ENCODE measurements around the gene XYLT1. TPM values are rescaled to one million over a fixed set of nuclear protein-coding genes. Genes with fewer than 3 reads are reported as not detected.

The XYLT1 gene
- total RNA-seq, 1 experiment from 2014 or later: 7.3 TPM

DNA sequence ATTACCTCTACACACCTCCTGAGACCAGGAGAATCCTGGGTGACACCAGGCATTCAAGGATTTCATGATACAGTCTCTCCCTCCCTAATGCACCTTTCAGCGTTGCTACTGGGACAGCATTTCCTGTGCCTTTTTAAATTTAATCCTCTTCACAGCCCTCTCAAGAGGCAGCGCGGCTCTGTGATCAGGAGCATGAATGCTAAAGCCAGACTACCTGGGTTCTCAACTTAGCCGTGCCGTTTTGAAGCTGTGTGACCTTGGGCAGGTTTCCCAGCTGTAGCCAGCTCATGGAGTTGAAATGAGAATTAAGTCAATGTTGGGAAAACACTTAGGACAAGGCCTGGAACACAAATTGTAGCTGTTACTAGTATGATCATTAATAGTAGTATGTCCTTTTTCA is 191.8 kb downstream of the XYLT1 start:
- no peaks in the 10 kb centered on the region for H3K27me3 ChIP-seq
- no peaks in the 10 kb centered on the region for H3K9me3 ChIP-seq
- no peak for DNase-seq
- H3K4me3 ChIP-seq: no peak overlapping the region
- no peaks in the 10 kb centered on the region for H3K36me3 ChIP-seq

DNA sequence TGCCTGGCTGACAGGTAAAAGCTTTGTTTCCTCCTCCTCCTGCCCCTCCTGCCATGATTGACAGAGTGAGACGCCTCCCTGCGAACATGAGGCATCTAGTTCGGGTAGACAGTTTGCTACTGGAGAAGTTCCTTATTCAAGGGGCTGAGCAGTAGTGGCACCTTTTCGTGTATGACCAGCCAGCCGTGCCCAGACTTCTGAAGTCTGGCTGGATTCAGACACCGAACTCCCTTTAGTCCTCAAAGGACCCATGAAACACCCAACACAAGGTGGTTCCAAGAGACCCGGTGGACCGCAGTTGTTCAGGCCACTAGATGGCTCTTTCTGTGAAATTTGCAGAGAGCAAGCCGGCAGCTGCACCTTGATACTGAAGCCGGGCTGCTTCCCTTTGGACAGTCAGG is 192.8 kb downstream of the XYLT1 start:
- DNase-seq: no peak
- H3K4me3 ChIP-seq: no peak overlapping the region
- no peaks in the 10 kb centered on the region for H3K27me3 ChIP-seq
- no peaks in the 10 kb centered on the region for H3K9me3 ChIP-seq
- no peaks in the 10 kb centered on the region for H3K36me3 ChIP-seq

DNA sequence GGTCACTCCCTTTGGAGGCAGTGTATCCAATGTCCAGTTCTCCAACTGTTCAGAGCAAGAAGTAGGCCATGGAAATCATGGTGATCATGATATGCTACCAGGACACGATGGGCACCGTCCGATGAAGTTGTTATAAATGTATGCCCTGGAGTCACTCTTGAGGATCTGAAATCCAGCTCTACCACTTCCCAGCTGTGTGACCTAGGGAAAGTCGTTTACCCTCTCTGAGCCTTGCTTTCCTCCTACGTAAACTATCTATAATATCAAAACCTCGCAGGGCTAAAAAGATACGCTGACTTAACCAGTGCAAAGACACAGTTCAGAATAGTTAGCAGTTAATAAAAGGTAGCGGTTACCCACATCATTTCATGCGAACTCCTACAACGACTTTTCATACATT is 194.2 kb downstream of the XYLT1 start:
- H3K27me3 ChIP-seq: no peaks in the 10 kb centered on the region
- no peak for DNase-seq
- H3K4me3 ChIP-seq: no peak overlapping the region
- H3K36me3 ChIP-seq: no peaks in the 10 kb centered on the region; the same call in 1 of the 2 replicates
- no peaks in the 10 kb centered on the region for H3K9me3 ChIP-seq

DNA sequence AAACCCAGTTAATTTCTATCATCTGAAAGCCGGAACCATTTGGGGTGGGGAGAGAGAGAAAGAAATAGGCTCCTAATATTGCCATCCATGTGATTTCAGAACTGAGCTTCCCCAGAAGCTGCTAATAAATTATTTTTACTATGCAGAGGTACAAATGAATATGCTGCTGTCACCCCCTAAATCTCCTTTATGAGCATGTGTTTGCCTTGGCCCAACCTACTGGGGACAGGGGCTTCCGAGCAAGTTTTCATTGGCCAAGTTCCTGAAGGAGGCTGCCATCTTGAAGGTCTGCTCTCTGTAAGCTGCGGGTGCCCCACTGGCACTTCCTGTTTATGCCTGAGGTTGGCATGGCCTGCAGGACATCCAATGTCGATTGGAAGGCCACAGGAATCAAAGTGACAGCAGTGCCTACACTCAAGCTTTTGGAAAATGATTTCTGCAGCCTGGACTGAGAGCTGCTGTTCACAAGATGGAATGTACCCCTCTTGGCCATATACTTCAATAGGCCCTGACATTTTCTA is 194.7 kb downstream of the XYLT1 start:
- H3K4me3 ChIP-seq: no peak overlapping the region
- DNase-seq: no peak

DNA sequence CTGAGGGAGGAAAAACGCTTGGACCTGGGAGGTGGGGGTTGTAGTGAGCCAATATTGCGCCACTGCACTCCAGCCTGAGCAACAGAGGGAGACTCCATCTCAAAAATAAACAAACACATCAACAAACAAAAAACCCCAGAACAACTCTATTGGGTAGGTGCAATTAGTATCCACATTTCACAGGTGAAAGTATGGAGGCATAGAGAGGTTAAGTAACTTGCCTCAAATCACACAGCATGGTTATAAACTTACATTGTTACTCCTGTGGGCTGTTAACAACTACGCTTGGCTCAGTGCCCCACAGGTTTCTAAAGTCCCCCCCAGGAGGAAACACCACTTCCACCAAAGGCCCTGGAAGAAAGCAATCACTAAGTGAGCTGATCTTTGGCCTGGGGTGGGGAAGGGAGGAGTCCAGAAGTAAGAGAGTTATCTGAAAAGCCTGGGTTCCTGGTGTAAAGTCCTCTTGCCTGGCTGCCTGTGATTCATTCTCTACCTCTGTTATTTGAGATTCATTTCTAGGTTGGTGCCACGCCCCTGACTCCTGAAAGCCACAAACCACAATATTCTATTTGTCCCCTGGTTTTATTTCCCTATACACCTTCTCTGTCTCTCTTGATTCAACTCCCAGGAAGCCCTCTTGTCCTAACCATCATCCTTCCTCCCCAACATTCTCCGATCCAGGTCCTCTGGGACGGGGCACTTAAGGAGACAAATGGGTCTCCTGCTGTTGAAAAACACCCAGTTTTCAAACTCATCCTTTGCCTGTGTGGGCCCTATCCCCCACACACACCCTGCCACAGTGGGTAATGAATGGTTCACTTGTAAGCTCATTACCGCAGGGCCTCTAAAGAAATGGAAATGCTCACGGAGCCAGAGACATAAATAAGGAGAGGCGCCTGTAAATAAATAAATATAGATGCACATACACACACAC is 195.4 kb downstream of the XYLT1 start:
- Histone ChIP-seq H3K36me3 (no peaks in the 10 kb centered on the region; the same call in 1 of the 2 replicates), H3K9me3 (no peaks in the 10 kb centered on the region), H3K27me3 (no peaks in the 10 kb centered on the region), H3K4me3 (no peak overlapping the region)
- no peak for DNase-seq

More for the DNA sequence above, 194.7 kb downstream of the XYLT1 start:
- H3K36me3 ChIP-seq: no peaks in the 10 kb centered on the region; the same call in 1 of the 2 replicates
- no peaks in the 10 kb centered on the region for H3K27me3 ChIP-seq
- no peaks in the 10 kb centered on the region for H3K9me3 ChIP-seq

DNA sequence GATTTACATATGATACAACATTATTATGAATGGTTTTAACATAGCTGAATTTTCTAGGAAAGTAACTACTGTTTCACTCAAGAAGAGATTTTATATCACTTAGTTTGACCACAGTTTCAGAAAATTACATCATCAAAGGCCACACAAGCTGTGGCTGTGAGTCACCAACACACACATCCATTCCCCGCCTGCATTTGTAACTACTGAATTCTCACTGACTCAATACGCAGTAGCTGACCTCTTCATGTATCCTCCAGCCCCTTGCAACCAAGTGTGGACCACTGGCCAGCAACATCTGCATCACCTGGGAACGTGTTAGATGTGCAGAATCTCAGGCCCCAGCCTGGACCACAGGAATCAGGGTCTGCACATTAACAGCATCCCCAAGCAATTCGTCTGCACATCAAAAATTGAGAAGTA is 197.6 kb downstream of the XYLT1 start:
- H3K4me3 ChIP-seq: no peak overlapping the region
- H3K9me3 ChIP-seq: no peaks in the 10 kb centered on the region
- H3K27me3 ChIP-seq: no peaks in the 10 kb centered on the region
- peak; percentile 76 for DNase-seq
- no peaks in the 10 kb centered on the region; the same call in 1 of the 2 replicates for H3K36me3 ChIP-seq

DNA sequence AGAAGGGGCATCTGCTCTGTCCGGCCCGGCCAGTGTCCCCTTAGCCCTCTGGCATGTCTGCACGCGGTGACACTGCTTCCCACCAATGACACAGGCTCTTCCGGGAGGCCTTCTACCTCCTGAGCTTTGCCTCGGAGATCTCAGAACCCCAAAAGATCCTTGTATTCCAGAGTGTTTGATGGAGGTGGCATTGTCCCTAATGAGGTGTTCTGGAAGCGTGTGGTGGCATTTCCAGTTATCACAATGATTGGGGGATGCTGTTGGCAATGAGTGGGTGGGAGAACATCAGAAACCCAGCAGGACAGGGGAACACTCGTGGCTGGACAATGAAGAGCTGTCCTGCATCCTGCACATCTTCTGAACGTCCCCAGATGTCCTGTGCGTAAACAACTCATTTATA is 198.0 kb downstream of the XYLT1 start:
- H3K4me3 ChIP-seq: no peak overlapping the region
- H3K9me3 ChIP-seq: no peaks in the 10 kb centered on the region
- no peak for DNase-seq
- H3K27me3 ChIP-seq: no peaks in the 10 kb centered on the region
- no peaks in the 10 kb centered on the region; the same call in 1 of the 2 replicates for H3K36me3 ChIP-seq

DNA sequence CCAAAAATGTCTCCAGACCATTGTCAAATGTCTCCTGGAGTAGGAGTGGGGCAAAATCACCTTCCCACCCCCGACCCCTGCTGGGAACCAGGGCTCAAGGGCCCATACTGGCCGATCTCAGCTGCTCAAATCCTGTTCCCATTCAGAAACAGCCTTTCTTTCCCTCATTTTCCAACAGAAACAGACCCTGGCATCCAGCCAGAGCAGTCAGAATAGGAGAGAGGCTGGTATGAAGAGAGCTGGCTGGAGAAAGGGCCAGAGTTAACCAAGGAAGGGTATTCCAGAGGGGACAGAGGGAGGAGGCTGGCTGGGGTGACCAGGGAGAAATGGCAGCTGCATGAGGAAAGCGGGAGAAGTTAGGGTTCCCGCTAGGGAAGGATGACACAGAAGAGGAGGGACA is 199.1 kb downstream of the XYLT1 start:
- DNase-seq: no peak
- H3K4me3 ChIP-seq: no peak overlapping the region

DNA sequence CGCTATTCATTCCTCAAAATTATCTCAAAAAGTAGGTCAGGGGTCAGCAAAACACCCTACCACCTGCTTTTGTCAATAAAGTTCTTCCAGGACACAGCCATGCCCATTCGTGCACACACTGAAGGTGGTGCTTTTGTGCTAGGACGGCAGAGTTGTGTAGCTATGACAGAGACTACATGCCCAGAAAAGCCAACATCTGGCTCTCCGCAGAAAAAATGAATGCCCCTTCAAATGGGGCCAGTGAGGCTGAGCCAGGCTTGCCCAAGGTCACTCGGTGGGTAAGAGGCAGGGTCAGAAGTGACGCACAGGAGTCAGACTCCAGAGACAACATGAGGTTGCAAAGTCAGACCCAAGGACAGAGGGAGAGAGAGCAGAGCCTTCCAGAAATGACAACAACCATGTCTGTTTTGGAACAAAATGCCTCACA is 200.1 kb downstream of the XYLT1 start:
- H3K27me3 ChIP-seq: no peaks in the 10 kb centered on the region
- H3K9me3 ChIP-seq: no peaks in the 10 kb centered on the region
- no peak overlapping the region for H3K4me3 ChIP-seq
- no peak for DNase-seq
- H3K36me3 ChIP-seq: no peaks in the 10 kb centered on the region; the same call in 1 of the 2 replicates

More for the DNA sequence above, 199.1 kb downstream of the XYLT1 start:
- Histone ChIP-seq H3K27me3 (no peaks in the 10 kb centered on the region), H3K9me3 (no peaks in the 10 kb centered on the region), H3K36me3 (no peaks in the 10 kb centered on the region; the same call in 1 of the 2 replicates)

DNA sequence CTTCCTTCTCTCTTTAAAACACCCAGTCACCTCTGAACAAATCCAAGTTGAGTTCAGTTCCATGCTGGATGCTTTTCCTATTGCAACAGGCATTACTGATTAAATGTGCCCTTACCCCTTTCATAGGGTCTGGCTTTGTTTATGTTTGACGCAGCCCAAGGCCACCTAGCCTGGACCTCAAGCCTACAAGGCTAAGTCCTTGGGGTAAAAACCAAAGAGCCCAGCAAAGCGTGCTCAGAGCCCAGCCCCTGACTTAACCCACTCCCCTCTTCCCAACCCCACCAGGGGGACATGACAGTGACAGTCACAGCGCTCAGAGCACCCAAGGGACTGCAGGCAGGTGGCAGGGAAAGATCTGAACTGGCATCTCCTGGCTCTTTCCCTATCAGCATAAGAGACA is 200.6 kb downstream of the XYLT1 start:
- Histone ChIP-seq H3K4me3 (no peak overlapping the region), H3K27me3 (no peaks in the 10 kb centered on the region), H3K9me3 (no peaks in the 10 kb centered on the region), H3K36me3 (no peaks in the 10 kb centered on the region; the same call in 1 of the 2 replicates)
- DNase-seq: no peak

DNA sequence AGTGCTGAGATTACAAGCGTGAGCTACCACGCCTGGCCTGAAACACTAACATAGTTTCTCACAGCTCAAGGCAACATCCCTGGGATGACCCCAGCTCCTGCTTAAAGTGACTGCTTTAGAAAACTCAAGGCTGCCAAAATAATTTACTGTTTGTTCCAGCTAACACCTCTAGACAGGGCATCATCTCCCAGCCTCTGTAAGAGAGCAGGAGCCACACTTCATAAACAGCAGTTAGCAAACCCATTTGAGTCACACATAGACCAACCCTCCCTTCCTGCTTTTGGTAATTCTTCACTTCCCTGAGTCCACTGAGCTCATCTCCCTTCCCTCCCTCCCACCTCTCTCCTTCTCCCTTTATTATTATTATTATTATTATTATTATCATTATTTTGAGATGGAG is 201.3 kb downstream of the XYLT1 start:
- Histone ChIP-seq H3K27me3 (no peaks in the 10 kb centered on the region), H3K9me3 (no peaks in the 10 kb centered on the region), H3K4me3 (no peak overlapping the region), H3K36me3 (no peaks in the 10 kb centered on the region; the same call in 1 of the 2 replicates)
- DNase-seq: no peak

DNA sequence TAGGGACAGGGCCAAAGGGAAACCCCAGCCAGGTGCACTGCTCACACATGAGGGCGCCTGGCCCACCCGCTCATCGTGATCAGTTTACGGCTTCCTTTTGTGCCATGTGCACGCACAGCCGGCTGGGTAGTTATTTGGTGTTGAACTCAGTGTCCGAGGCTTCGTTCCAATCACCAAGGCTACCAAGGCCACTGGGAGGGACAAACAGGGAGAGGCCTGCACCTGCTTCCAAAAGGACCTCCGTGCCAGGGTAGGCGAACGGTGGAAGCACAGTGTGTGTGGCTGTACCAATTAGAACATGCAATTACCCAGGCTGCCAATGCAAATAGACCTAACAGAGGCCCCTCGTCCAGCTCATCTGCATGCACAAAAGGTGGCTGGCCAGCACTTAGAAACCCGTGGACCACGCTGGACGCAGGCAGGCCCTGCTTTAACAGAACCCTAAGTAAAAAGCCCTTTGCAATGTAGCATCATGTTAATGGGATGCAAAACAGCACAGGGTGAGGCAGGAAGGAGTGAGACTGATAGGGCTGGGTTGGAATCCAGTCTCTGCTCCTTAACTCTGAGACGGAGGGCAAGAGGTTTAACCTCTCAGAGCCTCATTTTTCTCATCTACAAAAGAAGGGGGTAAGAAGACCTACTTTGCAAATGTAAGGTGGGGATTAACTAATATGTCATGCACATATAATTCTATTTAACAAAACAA is 204.0 kb downstream of the XYLT1 start:
- H3K4me3 ChIP-seq: no peak overlapping the region
- no peaks in the 10 kb centered on the region; the same call in 1 of the 2 replicates for H3K36me3 ChIP-seq
- DNase-seq: no peak
- H3K9me3 ChIP-seq: no peaks in the 10 kb centered on the region
- no peaks in the 10 kb centered on the region for H3K27me3 ChIP-seq

DNA sequence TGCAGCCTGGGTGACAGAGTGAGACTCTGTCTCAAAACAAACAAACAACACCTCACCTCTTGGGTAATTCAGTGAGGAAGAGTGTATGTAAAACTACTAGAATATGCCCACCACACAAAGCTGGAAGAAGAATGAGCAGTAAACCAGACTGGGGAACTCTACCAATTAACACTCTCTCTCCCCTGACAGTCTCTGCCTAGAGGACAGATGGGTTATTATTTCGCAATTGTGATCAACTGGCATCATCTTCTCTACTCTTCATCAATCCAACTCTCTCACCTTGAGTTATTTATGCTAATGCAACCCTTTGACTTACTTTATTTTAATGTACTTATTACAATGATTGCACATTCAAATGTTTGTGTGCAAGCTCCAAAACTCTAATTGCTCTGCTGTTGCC is 205.6 kb downstream of the XYLT1 start:
- DNase-seq: no peak
- no peaks in the 10 kb centered on the region; the same call in 1 of the 2 replicates for H3K36me3 ChIP-seq
- H3K27me3 ChIP-seq: no peaks in the 10 kb centered on the region
- H3K9me3 ChIP-seq: no peaks in the 10 kb centered on the region
- H3K4me3 ChIP-seq: no peak overlapping the region

DNA sequence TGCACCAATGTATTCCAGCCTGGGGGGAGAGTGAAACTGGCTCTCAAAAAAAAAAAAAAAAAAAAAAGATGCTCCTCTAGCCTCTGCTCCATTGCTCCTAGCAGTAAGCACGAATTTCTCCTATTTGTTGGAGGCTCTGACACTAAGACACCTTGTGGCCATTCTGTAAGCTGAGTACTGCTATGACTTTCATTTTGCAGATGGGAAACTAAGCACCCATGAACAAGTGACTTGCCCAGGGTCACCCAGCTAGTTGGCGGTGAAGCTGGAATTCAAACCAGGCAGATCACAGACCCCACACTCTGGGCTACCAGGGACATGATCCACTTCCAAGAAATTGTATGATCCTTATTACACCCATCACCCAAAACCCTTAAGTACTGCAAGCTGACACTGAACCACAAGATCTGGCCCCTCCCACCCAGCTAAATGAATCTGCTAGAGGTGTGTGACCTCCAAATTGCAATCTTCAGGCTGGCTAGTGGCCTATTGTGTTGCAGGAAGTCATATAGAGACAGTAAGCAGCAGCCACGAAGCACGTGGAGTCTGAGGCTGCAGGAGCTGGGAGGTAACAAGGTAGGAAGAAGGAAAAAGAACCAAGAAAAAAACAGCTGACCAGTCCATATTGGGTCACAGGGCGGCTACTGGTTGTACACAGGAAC is 209.4 kb downstream of the XYLT1 start:
- no peaks in the 10 kb centered on the region for H3K9me3 ChIP-seq
- H3K36me3 ChIP-seq: no peaks in the 10 kb centered on the region; the same call in 1 of the 2 replicates
- DNase-seq: no peak
- H3K27me3 ChIP-seq: no peaks in the 10 kb centered on the region
- no peak overlapping the region for H3K4me3 ChIP-seq

DNA sequence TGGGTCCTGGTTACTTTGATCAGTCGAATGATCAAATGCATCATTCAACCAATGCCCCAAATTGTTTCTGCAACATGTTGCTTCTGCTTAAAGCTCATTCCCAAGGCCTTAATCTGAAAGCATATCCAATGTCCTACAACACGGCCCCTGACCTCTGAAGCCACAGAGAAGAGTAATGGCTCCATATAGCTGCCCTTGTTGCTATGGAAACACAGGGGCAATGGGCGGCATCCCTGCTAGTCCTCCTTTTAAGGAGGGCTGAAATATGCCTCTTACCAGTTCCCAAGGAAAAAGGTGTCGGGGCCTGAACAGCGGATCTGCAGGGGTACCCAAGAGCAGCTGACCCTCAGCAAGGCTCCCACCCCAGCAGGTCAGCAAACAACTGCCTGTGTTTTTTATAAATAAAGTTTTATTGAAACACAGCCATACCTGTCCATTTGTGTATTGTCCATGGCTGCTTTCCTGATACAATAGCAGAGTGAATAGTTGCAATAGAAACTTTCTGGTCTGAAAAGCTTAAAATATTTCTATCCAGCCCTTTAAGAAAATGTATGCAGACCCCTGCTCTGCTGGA is 210.4 kb downstream of the XYLT1 start:
- no peaks in the 10 kb centered on the region for H3K9me3 ChIP-seq
- no peaks in the 10 kb centered on the region for H3K27me3 ChIP-seq
- no peak for DNase-seq
- no peak overlapping the region for H3K4me3 ChIP-seq
- H3K36me3 ChIP-seq: no peaks in the 10 kb centered on the region

DNA sequence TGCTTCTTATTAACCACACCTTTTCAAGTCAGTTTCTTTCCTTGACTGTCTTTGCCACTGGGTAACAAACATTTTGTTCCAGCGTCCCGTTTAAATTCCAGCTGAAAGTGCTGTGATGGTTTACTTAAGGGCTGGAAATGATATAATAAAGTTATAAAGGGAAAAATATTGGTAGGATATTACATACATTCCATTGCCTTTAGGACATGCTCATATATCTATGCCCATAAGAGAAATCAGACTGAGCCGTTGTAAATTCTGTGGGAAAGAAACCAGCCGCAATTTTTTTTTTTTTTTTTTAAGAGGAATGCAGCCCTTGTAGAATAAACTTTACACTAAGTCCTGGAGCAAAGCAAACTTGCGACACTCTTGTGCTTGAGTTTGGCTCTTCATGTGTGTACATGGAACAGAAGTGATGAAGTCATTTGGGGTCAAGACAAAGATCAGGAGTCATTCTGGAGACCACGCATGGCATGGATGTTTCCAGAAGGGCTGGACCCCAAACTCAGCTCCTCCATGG is 210.9 kb downstream of the XYLT1 start:
- H3K4me3 ChIP-seq: no peak overlapping the region

More for the DNA sequence above, 210.9 kb downstream of the XYLT1 start:
- Histone ChIP-seq H3K36me3 (no peaks in the 10 kb centered on the region), H3K27me3 (no peaks in the 10 kb centered on the region), H3K9me3 (no peaks in the 10 kb centered on the region)
- no peak for DNase-seq

Data from MG63 (cell line).